GM18951 (cell line): ENCODE data around the gene COBL.

Experiments used
- POLR2A ChIP-seq: IDR thresholded peaks from 4 replicates; pipeline ENCODE4 v1.6.1; 2011; ENCODE audit warnings: mild to moderate bottlenecking; ENCODE audit not compliant: insufficient read length, insufficient read depth; ENCODE audit errors: extremely low read depth
- in situ Hi-C: fragments of 300-500 bp; cut with MboI; formaldehyde crosslinking; loops from one replicate; pipeline ENCODE4 v1.12.0; 2022; ENCODE audit warnings: low sequenced_read_pairs, mixed read lengths, inconsistent platforms; ENCODE audit not compliant: unreplicated experiment

Gene COBL

GRCh38 chr7:51344406-51345138 is 28.0 kb upstream of the COBL start:
- TF ChIP-seq POLR2A, result no peak
- in situ Hi-C loops, result no loop called here

GRCh38 chr7:51340936-51341335 is 24.3 kb upstream of the COBL start:
- no peak for TF ChIP-seq POLR2A
- in situ Hi-C loops, result no loop called here

GRCh38 chr7:51340029-51340838 is 23.6 kb upstream of the COBL start:
- in situ Hi-C loops, result no loop called here
- TF ChIP-seq POLR2A, result no peak

GRCh38 chr7:51335057-51335456 is 18.4 kb upstream of the COBL start:
- in situ Hi-C loops, result no loop called here
- TF ChIP-seq POLR2A, result no peak

- in situ Hi-C loops, result no loop called here
- TF ChIP-seq POLR2A, result no peak
Observed at GRCh38 chr7:51329696-51330263, 13.2 kb upstream of the COBL start.

- in situ Hi-C loops, result no loop called here
- no peak for TF ChIP-seq POLR2A
Observed at GRCh38 chr7:51328351-51328801, 11.8 kb upstream of the COBL start.

GRCh38 chr7:51327287-51327717 is 10.7 kb upstream of the COBL start:
- no peak for TF ChIP-seq POLR2A

GRCh38 chr7:51326656-51327286 is 10.2 kb upstream of the COBL start:
- in situ Hi-C loops, result no loop called here
- TF ChIP-seq POLR2A, result no peak

More at GRCh38 chr7:51327287-51327717, 10.7 kb upstream of the COBL start:
- in situ Hi-C loops, result no loop called here

- TF ChIP-seq POLR2A, result no peak
- in situ Hi-C loops, result no loop called here
Observed at GRCh38 chr7:51325908-51326307, 9.3 kb upstream of the COBL start.

- in situ Hi-C loops, result no loop called here
- TF ChIP-seq POLR2A, result no peak
Observed at GRCh38 chr7:51325261-51325676, 8.7 kb upstream of the COBL start.

GRCh38 chr7:51324206-51324898 is 7.7 kb upstream of the COBL start:
- no peak for TF ChIP-seq POLR2A
- in situ Hi-C loops, result no loop called here

GRCh38 chr7:51321961-51322515 is 5.4 kb upstream of the COBL start:
- in situ Hi-C loops, result no loop called here

More at GRCh38 chr7:51321961-51322515, 5.4 kb upstream of the COBL start:
- no peak for TF ChIP-seq POLR2A
